K562 (cell line): ENCODE results near the gene NTM. TPM values are rescaled to one million over a fixed set of nuclear protein-coding genes. Genes with fewer than 3 reads are reported as not detected.

Source experiments
- ATAC-seq: fragments of 200-7000 bp; cut with Tn5 transposase; 3 replicates; pipeline ENCODE4 v1.9.1; 2020; ENCODE audit warnings: moderate library complexity
- BruUV-seq: library from RNA; stranded (reverse); fragments of 400-500 nt; replicated peaks from 2 replicates; lab custom pipeline; 2021; lab: Mats Ljungman, UMichigan
- CTCF ChIA-PET: fragments of 300-600 bp; formaldehyde crosslinking; extraction: SDS; loops from one replicate; lab custom pipeline; 2021; ENCODE audit warnings: low intra/inter-chr PET ratio; lab: Yijun Ruan, JAX
- POLR2A ChIA-PET: fragments of 300-600, 350-650 bp; sonication (Branson Sonifier 250); formaldehyde crosslinking; extraction: SDS; loops from one replicate; lab custom pipeline; 2021; ENCODE audit warnings: antibody characterized with exemption, inconsistent platforms; lab: Yijun Ruan, JAX
- DNase-seq, 4 experiments: peaks; one replicate each; pipeline versions ENCODE4 v3.0.0 to v3.0.0-alpha.2; 2011 to 2018; ENCODE audit warnings: low spot score in 3 of 4, mixed read lengths in 3 of 4; ENCODE audit errors: extremely low read depth in 1 of 4
- FAIRE-seq: peaks from 2 replicates; lab custom pipeline; 2011; peaks lifted over from hg19 to GRCh38; lab: Jason Lieb, UNC
- H2AFZ ChIP-seq: 2 replicates; pipeline ENCODE4 v1.6.0; 2011; ENCODE audit warnings: low read depth, low read length, control low read depth, inconsistent platforms
- H3K27ac ChIP-seq: fragments of 200-600 bp; 3 replicates; pipeline ENCODE4 v1.8.0; 2011; ENCODE audit warnings: low read depth, mild to moderate bottlenecking, control low read depth, inconsistent platforms, low read length, moderate library complexity, mixed read lengths; ENCODE audit errors: extremely low read depth
- H3K27me3 ChIP-seq, 2 experiments: fragments of 300-600 bp in 1 of 2; 2 replicates in 1 of 2; 3 replicates in 1 of 2; pipeline versions ENCODE4 v1.6.0 to v1.8.0; 2011; ENCODE audit warnings: inconsistent platforms in 2 of 2, low read length in 2 of 2, mild to moderate bottlenecking in 1 of 2, mixed read lengths in 1 of 2, moderate library complexity in 1 of 2; ENCODE audit not compliant: control insufficient read depth in 2 of 2, insufficient read depth in 2 of 2
- H3K36me3 ChIP-seq: fragments of 300-600 bp; 3 replicates; pipeline ENCODE4 v1.8.0; 2011; ENCODE audit warnings: mild to moderate bottlenecking, low read length, inconsistent platforms; ENCODE audit not compliant: control insufficient read depth, insufficient read depth
- H3K4me1 ChIP-seq, 2 experiments: fragments of 200-600 bp in 1 of 2; replicated peaks in 1 of 2; 2 replicates in 1 of 2; 3 replicates in 1 of 2; pipeline versions ENCODE4 v1.5.1 to v1.8.0; 2011; ENCODE audit warnings: inconsistent platforms in 2 of 2, low read length in 2 of 2, mild to moderate bottlenecking in 1 of 2, mixed read lengths in 1 of 2, moderate library complexity in 1 of 2; ENCODE audit not compliant: control insufficient read depth in 2 of 2, insufficient read depth in 2 of 2
- H3K4me2 ChIP-seq: 2 replicates; pipeline ENCODE4 v1.6.1; 2011; ENCODE audit warnings: low read length, control low read depth, inconsistent platforms, mixed read lengths; ENCODE audit not compliant: insufficient read depth
- H3K4me3 ChIP-seq: fragments of 200-600 bp; sonication (generic), shearing (Covaris generic); 2 replicates; pipeline ENCODE4 v1.5.1; 2016; ENCODE audit warnings: control low read depth, inconsistent platforms
- H3K79me2 ChIP-seq: fragments of 200-600 bp; 3 replicates; pipeline ENCODE4 v1.8.0; 2011; ENCODE audit warnings: low read length, inconsistent platforms; ENCODE audit not compliant: control insufficient read depth, insufficient read depth
- H3K9ac ChIP-seq, 2 experiments: 2 replicates each; pipeline versions ENCODE4 v1.6.0 to v1.6.1; 2011; ENCODE audit warnings: low read depth in 2 of 2, low read length in 2 of 2, control low read depth in 1 of 2, inconsistent platforms in 1 of 2, mild to moderate bottlenecking in 1 of 2, mixed read lengths in 1 of 2; ENCODE audit not compliant: insufficient read depth in 1 of 2
- H3K9me1 ChIP-seq: one replicate; pipeline ENCODE4 v1.6.0; 2011; ENCODE audit warnings: inconsistent platforms, mild to moderate bottlenecking, low read length, moderate library complexity; ENCODE audit not compliant: control insufficient read depth, insufficient read depth
- H3K9me3 ChIP-seq: replicated peaks from 2 replicates; pipeline ENCODE4 v1.5.1; 2011; ENCODE audit warnings: low read depth, low read length, inconsistent platforms; ENCODE audit not compliant: control insufficient read depth, insufficient read depth
- H4K20me1 ChIP-seq: replicated peaks from 2 replicates; pipeline ENCODE4 v1.6.1; 2011; ENCODE audit warnings: low read length, inconsistent platforms, mixed read lengths; ENCODE audit not compliant: control insufficient read depth, insufficient read depth
- CHAMP1 ChIP-seq: fragments of 450-650 bp; IDR thresholded peaks from 2 replicates; pipeline ENCODE4 v1.6.1; 2016; ENCODE audit warnings: mild to moderate bottlenecking
- GABPB1 ChIP-seq: sonication (generic); formaldehyde crosslinking; IDR thresholded peaks from 2 replicates; pipeline ENCODE4 v1.8.0; 2022; ENCODE audit warnings: mild to moderate bottlenecking, missing genetic modification reagents
- HNRNPUL1 ChIP-seq: fragments of 200-400 bp; formaldehyde crosslinking; IDR thresholded peaks from 2 replicates; pipeline ENCODE4 v1.6.1; 2017; ENCODE audit warnings: low read length
- KAT2B ChIP-seq: IDR thresholded peaks from one replicate; pipeline ENCODE4 v1.6.1; 2012; ENCODE audit warnings: low read depth, mild to moderate bottlenecking, control low read depth, inconsistent platforms, low read length, moderate library complexity
- PHTF2 ChIP-seq: fragments of 250-450 bp; sonication (Bioruptor Pico); IDR thresholded peaks from 2 replicates; pipeline ENCODE4 v1.5.0; 2021; ENCODE audit warnings: mild to moderate bottlenecking
- U2AF2 ChIP-seq: fragments of 200-400 bp; formaldehyde crosslinking; optimal IDR thresholded peaks from 2 replicates; pipeline ENCODE3; 2017; ENCODE audit warnings: low read depth, mild to moderate bottlenecking, low read length
- ZBTB43 ChIP-seq: sonication (generic); formaldehyde crosslinking; IDR thresholded peaks from 2 replicates; pipeline ENCODE4 v1.8.0; 2023; ENCODE audit warnings: mild to moderate bottlenecking, missing genetic modification reagents
- ZNF175 ChIP-seq: fragments of 200-800 bp; sonication (Bioruptor generic); IDR thresholded peaks from 2 replicates; pipeline ENCODE4 v1.6.1; 2016; ENCODE audit warnings: low read depth, mild to moderate bottlenecking, missing genetic modification characterization, missing compliant biosample characterization
- ZNF77 ChIP-seq: fragments of 250-450 bp; sonication (Bioruptor Pico); IDR thresholded peaks from 2 replicates; pipeline ENCODE4 v1.5.0; 2020
- ZNF785 ChIP-seq: fragments of 250-450 bp; sonication (Bioruptor Pico); IDR thresholded peaks from 2 replicates; pipeline ENCODE4 v1.4.0; 2020; ENCODE audit warnings: mild to moderate bottlenecking
- ZSCAN32 ChIP-seq: fragments of 450-650 bp; formaldehyde crosslinking; IDR thresholded peaks from 2 replicates; pipeline ENCODE4 v1.4.0; 2020; ENCODE audit warnings: mild to moderate bottlenecking, moderate library complexity
- WGBS: fragments of 100-300 bp; shearing (Covaris generic); methylation state at CpG from one replicate; pipeline ENCODE4 v1.1.6; 2016; ENCODE audit warnings: low coverage, mixed read lengths; ENCODE audit not compliant: insufficient coverage; ENCODE audit errors: missing lambda C conversion rate; 5-methylcytosine and 5-hydroxymethylcytosine counted together
- in situ Hi-C: fragments of 300-500 bp; cut with MboI; formaldehyde crosslinking; loops from 4 replicates; pipeline ENCODE4 v1.15.0; 2018; ENCODE audit warnings: inconsistent platforms, mixed read lengths
- intact Hi-C: fragments of 100-400 bp; cut with micrococcal nuclease; formaldehyde crosslinking; loops from 2 replicates; pipeline ENCODE4 v1.14.2; 2022
- polyA plus RNA-seq, 8 experiments: library from polyadenylated mRNA; depleted of rRNA in 4 of 8; stranded (reverse) in 5 of 8; unstranded in 3 of 8; fragments of >200 nt; fragmentation: Nextera tagmentation in 2 of 8; fragmentation: Illumina TruSeq in 1 of 8; extraction: Ambion mirVana in 2 of 8; extraction: Trizol in 1 of 8; gene quantifications; 2 replicates each; pipeline versions ENCODE4 v1.2.1 to v1.2.3, GENCODE V29; 2011 to 2014; ENCODE audit warnings: inconsistent platforms in 1 of 8, missing spikeins in 1 of 8
- total RNA-seq, 7 experiments: library from RNA; depleted of rRNA in 6 of 7; stranded (reverse); fragments of >200 nt in 6 of 7; fragmentation: Illumina TruSeq in 2 of 7; extraction: Trizol in 2 of 7; gene quantifications; 2 replicates each; pipeline versions ENCODE4 v1.2.1 to v1.2.3, GENCODE V29; 2011 to 2021; ENCODE audit warnings: low replicate concordance in 1 of 7
- TF ChIP-seq, protein P1 (sequence below): sonication (generic); formaldehyde crosslinking; IDR thresholded peaks from 2 replicates; pipeline ENCODE4 v1.8.0; 2022; ENCODE audit warnings: mild to moderate bottlenecking, missing genetic modification reagents
- TF ChIP-seq, protein P2 (sequence below): sonication (generic); formaldehyde crosslinking; IDR thresholded peaks from 2 replicates; pipeline ENCODE4 v1.8.0; 2022; ENCODE audit warnings: mild to moderate bottlenecking, missing genetic modification reagents
- TF ChIP-seq, protein P3 (sequence below): fragments of 450-650 bp; IDR thresholded peaks from 2 replicates; pipeline ENCODE4 v1.6.1; 2016; ENCODE audit warnings: low read depth, mild to moderate bottlenecking, moderate library complexity
- TF ChIP-seq, protein P4 (sequence below): sonication (generic); formaldehyde crosslinking; IDR thresholded peaks from 2 replicates; pipeline ENCODE4 v1.8.0; 2022; ENCODE audit warnings: missing genetic modification reagents, mild to moderate bottlenecking, borderline replicate concordance

NTM gene
- total and polyA plus RNA-seq, 9 of the 15 experiments (the other 6 are each of a cell fraction or from before 2014, with no cell fraction given): not detected

- TF ChIP-seq, protein P1, sequence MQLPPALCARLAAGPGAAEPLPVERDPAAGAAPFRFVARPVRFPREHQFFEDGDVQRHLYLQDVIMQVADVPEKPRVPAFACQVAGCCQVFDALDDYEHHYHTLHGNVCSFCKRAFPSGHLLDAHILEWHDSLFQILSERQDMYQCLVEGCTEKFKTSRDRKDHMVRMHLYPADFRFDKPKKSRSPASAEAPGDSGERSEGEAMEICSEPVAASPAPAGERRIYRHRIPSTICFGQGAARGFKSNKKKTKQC (CRISPR knock-in tag): no peak
- no peak for TF ChIP-seq ZNF77 (CRISPR knock-in tag)
- no peak for TF ChIP-seq HNRNPUL1
- TF ChIP-seq CHAMP1: no peak
- no peak for TF ChIP-seq U2AF2
- TF ChIP-seq ZBTB43 (CRISPR knock-in tag): no peak
- no peak for TF ChIP-seq PHTF2 (CRISPR knock-in tag)
Measured at GRCh38 chr11:131522851-131523250, 152.4 kb downstream of the NTM start (continued).

- no peak overlapping the region for H3K4me2 ChIP-seq
- in situ Hi-C loops (no loop called here), intact Hi-C loops (no loop called here)
- ATAC-seq: no peak
- ChIA-PET POLR2A (no interaction called here), CTCF (no interaction called here)
- H3K27ac ChIP-seq: no peak overlapping the region
- H3K36me3 ChIP-seq: no peaks in the 10 kb centered on the region
- no TSS peak for BruUV-seq
- FAIRE-seq: no peak
- H3K9ac ChIP-seq: no peak overlapping the region
- no peak overlapping the region for H3K4me3 ChIP-seq
- no peak overlapping the region for H2AFZ ChIP-seq
- DNase-seq: no peak
- no peaks in the 10 kb centered on the region; the same call in 1 of the 2 replicates for H4K20me1 ChIP-seq
- no peaks in the 10 kb centered on the region for H3K9me1 ChIP-seq
- WGBS: 0% methylated on average over 2 of the region's 2 CpGs
- H3K79me2 ChIP-seq: no peaks in the 10 kb centered on the region
- H3K27me3 ChIP-seq: no peaks in the 10 kb centered on the region
- H3K9me3 ChIP-seq: no peaks in the 10 kb centered on the region
- no peaks in the 10 kb centered on the region for H3K4me1 ChIP-seq
- no peak for TF ChIP-seq ZSCAN32 (CRISPR knock-in tag)
- TF ChIP-seq, protein P2, sequence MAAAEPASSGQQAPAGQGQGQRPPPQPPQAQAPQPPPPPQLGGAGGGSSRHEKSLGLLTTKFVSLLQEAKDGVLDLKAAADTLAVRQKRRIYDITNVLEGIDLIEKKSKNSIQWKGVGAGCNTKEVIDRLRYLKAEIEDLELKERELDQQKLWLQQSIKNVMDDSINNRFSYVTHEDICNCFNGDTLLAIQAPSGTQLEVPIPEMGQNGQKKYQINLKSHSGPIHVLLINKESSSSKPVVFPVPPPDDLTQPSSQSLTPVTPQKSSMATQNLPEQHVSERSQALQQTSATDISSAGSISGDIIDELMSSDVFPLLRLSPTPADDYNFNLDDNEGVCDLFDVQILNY: no peak
- TF ChIP-seq, protein P3, sequence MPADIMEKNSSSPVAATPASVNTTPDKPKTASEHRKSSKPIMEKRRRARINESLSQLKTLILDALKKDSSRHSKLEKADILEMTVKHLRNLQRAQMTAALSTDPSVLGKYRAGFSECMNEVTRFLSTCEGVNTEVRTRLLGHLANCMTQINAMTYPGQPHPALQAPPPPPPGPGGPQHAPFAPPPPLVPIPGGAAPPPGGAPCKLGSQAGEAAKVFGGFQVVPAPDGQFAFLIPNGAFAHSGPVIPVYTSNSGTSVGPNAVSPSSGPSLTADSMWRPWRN: no peak
- no peak for TF ChIP-seq ZNF175 (CRISPR knock-in tag)
- TF ChIP-seq, protein P4, sequence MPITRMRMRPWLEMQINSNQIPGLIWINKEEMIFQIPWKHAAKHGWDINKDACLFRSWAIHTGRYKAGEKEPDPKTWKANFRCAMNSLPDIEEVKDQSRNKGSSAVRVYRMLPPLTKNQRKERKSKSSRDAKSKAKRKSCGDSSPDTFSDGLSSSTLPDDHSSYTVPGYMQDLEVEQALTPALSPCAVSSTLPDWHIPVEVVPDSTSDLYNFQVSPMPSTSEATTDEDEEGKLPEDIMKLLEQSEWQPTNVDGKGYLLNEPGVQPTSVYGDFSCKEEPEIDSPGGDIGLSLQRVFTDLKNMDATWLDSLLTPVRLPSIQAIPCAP: no peak
- no peak for TF ChIP-seq ZNF785 (CRISPR knock-in tag)
- no peak for TF ChIP-seq KAT2B
- no peak for TF ChIP-seq GABPB1 (CRISPR knock-in tag)
Measured at GRCh38 chr11:131530407-131530806, 160.0 kb downstream of the NTM start.
